ENCODE measurements around the gene INTS11.

Gene INTS11

DNA sequence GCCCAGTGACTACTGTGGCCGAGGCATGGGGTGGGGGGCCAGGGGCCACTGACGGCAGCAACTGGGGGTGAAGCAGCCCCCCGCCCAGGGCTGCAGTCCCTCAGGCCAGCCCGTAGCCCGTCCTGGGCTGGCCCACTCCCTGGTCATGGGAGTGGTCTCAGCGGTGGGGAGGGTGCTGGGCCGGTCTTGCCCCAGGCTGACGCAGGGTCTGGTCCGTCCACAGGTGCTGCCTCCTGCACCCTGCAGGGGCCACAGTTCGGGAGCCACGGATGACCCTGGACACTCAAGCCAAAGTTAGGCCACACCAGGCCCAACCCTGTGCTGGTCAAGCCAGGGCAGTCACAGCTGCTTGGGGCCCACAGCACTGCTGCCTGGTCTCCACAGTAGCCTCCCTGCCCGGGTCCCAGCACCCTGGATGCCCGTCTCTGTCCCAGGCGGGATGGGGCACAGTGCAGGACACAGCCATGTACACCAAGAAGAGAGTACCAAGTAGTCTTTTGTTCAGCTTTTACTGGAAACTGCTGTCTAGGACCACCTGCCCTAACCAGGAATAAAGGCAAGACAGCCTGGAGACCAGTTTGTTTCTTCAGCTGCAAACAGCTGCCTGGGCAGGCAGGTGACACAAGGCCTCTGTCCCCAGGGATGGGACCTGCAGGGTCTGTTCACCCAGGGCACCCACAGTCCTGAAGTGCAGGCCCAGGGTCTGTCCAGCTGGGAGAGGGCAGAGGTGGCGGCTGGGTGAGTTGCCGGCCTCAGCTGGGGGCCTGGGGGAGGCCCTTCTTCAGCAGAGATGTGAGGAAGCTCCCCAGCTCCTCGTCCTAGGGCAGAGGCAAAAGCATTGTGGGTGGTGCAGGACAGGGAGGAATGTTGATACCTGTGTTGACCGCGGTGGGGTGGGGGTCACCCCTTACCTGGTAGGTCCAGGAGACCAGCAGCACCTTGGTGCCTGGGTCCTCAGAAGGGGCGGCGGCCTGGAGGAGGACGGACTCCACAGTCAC, 13.1 kb downstream of the INTS11 start:
- H3K9me3 ChIP-seq (ENCODE audit: control insufficient read depth, low read length), result no peaks in the 10 kb centered on the region
- TF ChIP-seq, protein P1, sequence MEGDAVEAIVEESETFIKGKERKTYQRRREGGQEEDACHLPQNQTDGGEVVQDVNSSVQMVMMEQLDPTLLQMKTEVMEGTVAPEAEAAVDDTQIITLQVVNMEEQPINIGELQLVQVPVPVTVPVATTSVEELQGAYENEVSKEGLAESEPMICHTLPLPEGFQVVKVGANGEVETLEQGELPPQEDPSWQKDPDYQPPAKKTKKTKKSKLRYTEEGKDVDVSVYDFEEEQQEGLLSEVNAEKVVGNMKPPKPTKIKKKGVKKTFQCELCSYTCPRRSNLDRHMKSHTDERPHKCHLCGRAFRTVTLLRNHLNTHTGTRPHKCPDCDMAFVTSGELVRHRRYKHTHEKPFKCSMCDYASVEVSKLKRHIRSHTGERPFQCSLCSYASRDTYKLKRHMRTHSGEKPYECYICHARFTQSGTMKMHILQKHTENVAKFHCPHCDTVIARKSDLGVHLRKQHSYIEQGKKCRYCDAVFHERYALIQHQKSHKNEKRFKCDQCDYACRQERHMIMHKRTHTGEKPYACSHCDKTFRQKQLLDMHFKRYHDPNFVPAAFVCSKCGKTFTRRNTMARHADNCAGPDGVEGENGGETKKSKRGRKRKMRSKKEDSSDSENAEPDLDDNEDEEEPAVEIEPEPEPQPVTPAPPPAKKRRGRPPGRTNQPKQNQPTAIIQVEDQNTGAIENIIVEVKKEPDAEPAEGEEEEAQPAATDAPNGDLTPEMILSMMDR (IDR thresholded peaks at IDR 0.05), result no peak
- no peak overlapping the region for H3K4me3 ChIP-seq (ENCODE audit: low read depth, low read length)
- no peaks in the 10 kb centered on the region for H3K27me3 ChIP-seq (ENCODE audit: control insufficient read depth, insufficient read depth, low read length)
- no peak overlapping the region for H3K4me2 ChIP-seq (ENCODE audit: low read length)
- no peak overlapping the region for H3K27ac ChIP-seq
- H3K36me3 ChIP-seq (ENCODE audit: control insufficient read depth, insufficient read depth, low read length), result no peaks in the 10 kb centered on the region
- H3K4me1 ChIP-seq, result no peaks in the 10 kb centered on the region
- no peak overlapping the region for H3K9ac ChIP-seq
- H3K79me2 ChIP-seq, result no peaks in the 10 kb centered on the region
- H2AFZ ChIP-seq, result no peak overlapping the region

DNA sequence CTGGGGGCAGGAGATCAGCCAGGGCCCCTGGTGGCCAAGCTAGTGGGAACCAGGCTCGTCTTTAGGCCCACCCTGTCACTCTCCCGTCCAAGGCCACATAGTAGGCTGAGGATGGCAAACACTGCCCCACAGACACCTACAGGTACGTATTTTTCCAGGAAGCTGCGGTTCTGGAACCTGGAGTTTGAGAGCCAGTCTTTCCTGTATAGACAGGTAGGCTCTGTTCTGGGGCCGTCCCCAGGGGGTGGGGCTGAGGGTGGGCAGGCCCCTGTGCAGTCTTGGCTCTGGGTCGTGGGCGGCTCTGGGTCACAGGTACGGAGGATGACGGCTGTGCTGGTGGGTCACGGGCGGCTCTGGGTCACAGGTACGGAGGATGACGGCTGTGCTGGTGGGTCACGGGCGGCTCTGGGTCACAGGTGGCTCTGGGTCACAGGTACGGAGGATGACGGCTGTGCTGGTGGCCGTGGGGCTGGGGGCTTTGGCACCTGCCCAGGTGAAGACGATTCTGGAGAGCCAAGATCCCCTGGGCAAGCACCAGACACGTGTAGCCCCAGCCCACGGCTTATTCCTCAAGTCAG, 13.9 kb downstream of the INTS11 start:
- TF ChIP-seq, protein P1 (IDR thresholded peaks at IDR 0.05), result no peak
- H3K4me2 ChIP-seq (ENCODE audit: low read length), result no peak overlapping the region
- no peaks in the 10 kb centered on the region for H3K9me3 ChIP-seq (ENCODE audit: control insufficient read depth, low read length)
- no peak overlapping the region for H3K9ac ChIP-seq
- H3K36me3 ChIP-seq (ENCODE audit: control insufficient read depth, insufficient read depth, low read length), result no peaks in the 10 kb centered on the region
- no peaks in the 10 kb centered on the region for H3K27me3 ChIP-seq (ENCODE audit: control insufficient read depth, insufficient read depth, low read length)
- H3K79me2 ChIP-seq, result no peaks in the 10 kb centered on the region
- H2AFZ ChIP-seq, result no peak overlapping the region
- no peak overlapping the region for H3K27ac ChIP-seq
- no peak overlapping the region for H3K4me3 ChIP-seq (ENCODE audit: low read depth, low read length)
- H3K4me1 ChIP-seq, result no peaks in the 10 kb centered on the region

DNA sequence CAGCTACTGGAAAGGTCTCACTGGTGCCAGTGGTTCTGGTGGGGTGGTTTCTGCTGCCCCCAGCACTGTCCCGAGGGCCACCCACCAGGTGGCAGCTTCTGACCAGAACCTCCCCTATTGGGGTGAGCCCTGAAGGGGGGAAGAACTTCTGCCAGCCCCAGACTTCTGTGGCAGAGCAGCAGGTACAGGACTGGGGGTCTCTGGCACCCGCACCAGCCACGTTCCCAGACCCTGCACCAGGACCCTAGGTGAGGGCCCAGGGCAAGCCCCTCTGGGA, 14.4 kb downstream of the INTS11 start:
- no peaks in the 10 kb centered on the region for H3K79me2 ChIP-seq
- H3K9me3 ChIP-seq (ENCODE audit: control insufficient read depth, low read length), result no peaks in the 10 kb centered on the region
- H3K36me3 ChIP-seq (ENCODE audit: control insufficient read depth, insufficient read depth, low read length), result no peaks in the 10 kb centered on the region
- no peak overlapping the region for H3K27ac ChIP-seq
- no peak overlapping the region for H3K4me2 ChIP-seq (ENCODE audit: low read length)
- no peak overlapping the region for H3K9ac ChIP-seq
- TF ChIP-seq, protein P1 (IDR thresholded peaks at IDR 0.05), result no peak
- no peak overlapping the region for H2AFZ ChIP-seq
- H3K4me1 ChIP-seq, result peaks cover 3% of the 10 kb centered on the region
- H3K4me3 ChIP-seq (ENCODE audit: low read depth, low read length), result no peak overlapping the region
- H3K27me3 ChIP-seq (ENCODE audit: control insufficient read depth, insufficient read depth, low read length), result no peaks in the 10 kb centered on the region

DNA sequence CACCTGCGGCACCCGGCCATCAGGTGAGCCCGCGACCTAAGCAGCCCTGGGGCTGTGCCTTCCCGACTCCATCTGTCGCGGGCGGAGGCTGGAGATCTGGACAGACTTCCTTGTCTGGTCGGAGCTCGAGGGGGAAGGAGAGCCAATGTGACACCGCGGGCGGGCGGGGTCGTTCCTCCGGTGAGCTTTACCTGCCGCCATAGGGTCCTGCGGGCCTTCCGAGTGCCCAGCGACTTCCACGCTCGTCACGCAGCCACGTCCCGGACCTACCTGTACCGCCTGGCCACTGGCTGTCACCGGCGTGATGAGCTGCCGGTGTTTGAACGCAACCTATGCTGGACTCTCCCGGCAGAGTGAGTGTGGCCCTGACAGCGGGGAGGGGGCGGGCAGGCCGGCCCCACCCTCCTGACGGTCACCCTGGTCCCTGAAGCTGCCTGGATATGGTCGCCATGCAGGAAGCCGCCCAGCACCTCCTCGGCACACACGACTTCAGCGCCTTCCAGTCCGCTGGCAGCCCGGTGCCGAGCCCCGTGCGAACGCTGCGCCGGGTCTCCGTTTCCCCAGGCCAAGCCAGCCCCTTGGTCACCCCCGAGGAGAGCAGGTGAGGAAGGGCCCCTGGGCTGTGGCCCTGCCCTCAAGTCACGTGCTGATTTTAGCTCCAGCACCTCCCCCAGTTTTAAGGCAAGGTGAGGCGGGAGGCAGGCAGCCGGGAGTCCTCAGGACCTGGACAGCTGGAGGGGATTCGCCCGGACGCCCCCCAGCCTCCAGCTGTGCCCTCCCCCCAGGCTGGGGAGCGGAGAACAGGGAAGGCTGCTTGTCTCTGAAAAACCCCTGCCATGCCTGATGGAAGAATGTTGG, 15.0 kb downstream of the INTS11 start:
- peaks cover 3% of the 10 kb centered on the region for H3K4me1 ChIP-seq
- H3K36me3 ChIP-seq (ENCODE audit: control insufficient read depth, insufficient read depth, low read length), result no peaks in the 10 kb centered on the region
- H2AFZ ChIP-seq, result peak overlapping the region; percentile 79
- H3K9me3 ChIP-seq (ENCODE audit: control insufficient read depth, low read length), result no peaks in the 10 kb centered on the region
- H3K79me2 ChIP-seq, result no peaks in the 10 kb centered on the region
- no peak overlapping the region for H3K9ac ChIP-seq
- H3K27me3 ChIP-seq (ENCODE audit: control insufficient read depth, insufficient read depth, low read length), result no peaks in the 10 kb centered on the region
- TF ChIP-seq, protein P1 (IDR thresholded peaks at IDR 0.05), result no peak
- H3K4me2 ChIP-seq (ENCODE audit: low read length), result peak overlapping the region; percentile 86
- peak overlapping the region; percentile 85 for H3K4me3 ChIP-seq (ENCODE audit: low read depth, low read length)
- no peak overlapping the region for H3K27ac ChIP-seq

Measured in parathyroid adenoma (tissue), 2 donors.